Colonic mucosa (tissue), 4 donors: ENCODE results near the gene RHOC. TPM values are rescaled to one million over a fixed set of nuclear protein-coding genes. Genes with fewer than 3 reads are reported as not detected.

ENCODE experiments used
- DNase-seq: peaks from one replicate; pipeline ENCODE4 v3.0.0-alpha.2; 2020
- H3K27ac ChIP-seq: fragments of 200-600 bp; one replicate; pipeline ENCODE4 v1.8.0; 2021
- H3K27me3 ChIP-seq: fragments of 200-600 bp; one replicate; pipeline ENCODE4 v1.8.0; 2021
- H3K36me3 ChIP-seq: fragments of 200-600 bp; one replicate; pipeline ENCODE4 v1.8.0; 2021
- H3K4me1 ChIP-seq: fragments of 200-600 bp; one replicate; pipeline ENCODE4 v1.8.0; 2021; ENCODE audit warnings: mild to moderate bottlenecking
- H3K4me3 ChIP-seq: fragments of 200-600 bp; one replicate; pipeline ENCODE4 v1.8.0; 2021
- H3K9ac ChIP-seq, 2 donors: one replicate each; pipeline ENCODE4 v1.7.0; 2013; ENCODE audit warnings: control low read depth in 2 of 2, low read depth in 2 of 2, low read length in 2 of 2
- H3K9me3 ChIP-seq: fragments of 200-600 bp; one replicate; pipeline ENCODE4 v1.8.0; 2021
- CTCF ChIP-seq: fragments of 200-600 bp; IDR thresholded peaks from one replicate; pipeline ENCODE4 v1.8.0; 2022; ENCODE audit warnings: antibody characterized with exemption, mild to moderate bottlenecking
- intact Hi-C: fragments of 100-400 bp; cut with DNase I; formaldehyde crosslinking; loops from one replicate; pipeline ENCODE4 v1.14.1; 2022
- total RNA-seq, 2 donors: library from RNA; stranded (reverse); fragmentation: NEBNext Ultra II Directional in 1 of 2; extraction: Animal tissue kit (Norgen Biotek cat#: 25700) in 1 of 2; gene quantifications; one replicate each; pipeline ENCODE4 v1.2.1, GENCODE V29; 2021
- donor health status: healthy.
- donor health status: DM: no; HTN: no; CAD: no.
- donor health status: DM: no; HTN: no; CAD: no.

Gene RHOC
- total RNA-seq, 2 donors from 2014 or later = 327 to 451 TPM

GRCh38 chr1:112712191-112712590 is 5.3 kb upstream of the RHOC start:
- DNase-seq = no peak
- H3K27me3 ChIP-seq = no peaks in the 10 kb centered on the region
- H3K36me3 ChIP-seq = no peaks in the 10 kb centered on the region
- no peaks in the 10 kb centered on the region for H3K9me3 ChIP-seq
- peaks cover 5% of the 10 kb centered on the region for H3K4me1 ChIP-seq
- H3K4me3 ChIP-seq = no peak overlapping the region
- no peak overlapping the region for H3K9ac ChIP-seq
- intact Hi-C loops = no loop called here
- H3K27ac ChIP-seq = no peak overlapping the region
- TF ChIP-seq CTCF = no peak

DNA sequence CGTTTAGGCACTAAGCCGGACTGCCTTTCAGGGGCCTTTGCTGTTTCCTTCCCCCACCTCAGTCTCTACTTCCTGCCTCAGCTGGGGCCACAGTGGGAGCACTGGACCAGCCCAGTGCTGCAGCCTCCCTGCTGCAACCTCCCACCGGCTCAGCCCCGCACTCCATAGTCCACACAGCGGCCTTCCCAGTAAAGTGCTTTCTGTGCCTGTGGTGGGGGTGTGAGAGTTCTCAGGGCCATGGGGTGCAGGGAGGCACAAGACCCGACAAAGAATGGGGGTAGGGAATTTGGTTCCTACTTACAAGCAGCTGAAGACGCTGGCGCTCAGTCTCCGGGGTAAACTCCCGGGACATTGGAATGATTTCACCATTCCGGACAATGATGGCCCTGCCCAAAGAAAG is 4.7 kb upstream of the RHOC start:
- intact Hi-C loops = no loop called here
- no peak overlapping the region for H3K27ac ChIP-seq

DNA sequence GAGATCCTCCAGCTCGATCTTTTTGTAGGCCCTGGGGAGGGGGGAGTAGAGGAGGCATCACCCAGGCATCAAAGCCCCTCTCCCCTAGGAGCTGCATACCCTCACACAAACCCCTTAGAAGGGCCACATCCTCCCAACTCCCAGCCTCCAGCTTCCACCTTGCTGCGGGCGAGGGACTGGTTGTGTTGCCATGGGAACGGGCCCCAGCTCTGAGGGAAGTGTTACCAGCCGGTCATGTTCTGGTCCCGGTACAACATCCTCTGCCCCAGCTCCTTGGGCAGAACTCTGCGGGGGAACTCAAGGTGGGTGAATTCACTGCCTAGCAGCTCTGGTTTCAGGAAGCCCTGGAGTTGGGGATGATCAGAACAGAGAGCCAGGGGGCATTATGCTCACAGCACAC is 4.1 kb upstream of the RHOC start:
- H3K27ac ChIP-seq = no peak overlapping the region
- no peak overlapping the region for H3K9ac ChIP-seq
- DNase-seq = no peak
- intact Hi-C loops = no loop called here
- H3K9me3 ChIP-seq = no peaks in the 10 kb centered on the region
- TF ChIP-seq CTCF = no peak
- H3K4me3 ChIP-seq = no peak overlapping the region
- no peaks in the 10 kb centered on the region for H3K27me3 ChIP-seq
- peaks cover 4% of the 10 kb centered on the region for H3K4me1 ChIP-seq
- H3K36me3 ChIP-seq = no peaks in the 10 kb centered on the region

More for the DNA sequence above, 4.7 kb upstream of the RHOC start:
- Histone ChIP-seq H3K9ac (no peak overlapping the region), H3K9me3 (no peaks in the 10 kb centered on the region), H3K36me3 (no peaks in the 10 kb centered on the region), H3K4me1 (peaks cover 5% of the 10 kb centered on the region), H3K4me3 (no peak overlapping the region), H3K27me3 (no peaks in the 10 kb centered on the region)
- TF ChIP-seq CTCF = no peak
- DNase-seq = no peak

GRCh38 chr1:112710586-112710985 is 3.7 kb upstream of the RHOC start:
- no peaks in the 10 kb centered on the region for H3K9me3 ChIP-seq
- H3K4me1 ChIP-seq = peaks cover 3% of the 10 kb centered on the region
- TF ChIP-seq CTCF = no peak
- no peak overlapping the region for H3K4me3 ChIP-seq
- no peak for DNase-seq
- H3K36me3 ChIP-seq = no peaks in the 10 kb centered on the region
- no peaks in the 10 kb centered on the region for H3K27me3 ChIP-seq
- H3K9ac ChIP-seq = no peak overlapping the region
- no peak overlapping the region for H3K27ac ChIP-seq
- intact Hi-C loops = no loop called here

DNA sequence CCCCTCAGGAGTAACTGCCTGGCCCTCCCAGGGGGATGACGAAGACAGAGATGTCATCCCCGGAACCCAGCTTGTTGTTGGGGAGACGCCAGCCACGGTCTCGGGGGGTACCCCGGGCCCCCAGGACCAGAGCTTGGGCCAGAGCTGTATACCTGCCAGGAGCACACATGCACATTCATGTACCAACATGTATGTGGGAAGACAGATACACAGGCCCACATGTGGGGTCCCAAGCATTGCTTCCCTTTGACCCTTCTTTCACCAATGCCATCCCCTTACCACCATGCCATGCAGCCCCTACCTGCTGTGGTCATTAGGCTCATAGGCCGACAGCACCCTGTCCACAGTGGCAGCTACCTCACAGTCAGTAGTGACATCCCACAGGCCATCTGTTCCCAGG is 3.2 kb upstream of the RHOC start:
- intact Hi-C loops = no loop called here
- no peak for DNase-seq

More for the DNA sequence above, 3.2 kb upstream of the RHOC start:
- Histone ChIP-seq H3K27me3 (no peaks in the 10 kb centered on the region), H3K4me1 (peaks cover 6% of the 10 kb centered on the region), H3K9me3 (no peaks in the 10 kb centered on the region), H3K9ac (no peak overlapping the region), H3K36me3 (no peaks in the 10 kb centered on the region), H3K27ac (no peak overlapping the region), H3K4me3 (no peak overlapping the region)
- no peak for TF ChIP-seq CTCF
